ENCODE data around the gene FAM227B.

DNA sequence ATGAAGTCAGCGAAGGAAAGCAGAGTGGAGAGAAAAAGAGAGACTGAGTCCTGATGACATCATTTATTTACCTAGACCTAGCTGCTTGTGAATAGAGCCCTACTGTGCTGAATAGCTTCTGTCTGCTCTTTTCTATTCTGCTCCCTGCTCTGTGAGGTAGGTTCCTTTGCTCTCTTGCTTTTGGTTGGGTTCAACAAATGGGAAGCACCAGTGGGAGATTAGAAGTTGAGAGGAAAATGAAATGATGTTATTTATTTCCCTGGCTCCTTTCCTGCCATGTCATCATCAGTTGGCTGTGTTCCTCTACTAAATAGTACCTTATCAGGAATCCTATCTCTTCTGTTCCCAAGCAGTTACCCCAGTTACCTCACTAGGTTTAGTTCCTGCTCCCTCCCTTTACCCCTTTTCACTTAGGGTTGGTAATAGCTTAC is 23.8 kb upstream of the FAM227B start:
- no peak for TF ChIP-seq EP300 (IDR thresholded peaks at IDR 0.05)
- TF ChIP-seq, protein P1, sequence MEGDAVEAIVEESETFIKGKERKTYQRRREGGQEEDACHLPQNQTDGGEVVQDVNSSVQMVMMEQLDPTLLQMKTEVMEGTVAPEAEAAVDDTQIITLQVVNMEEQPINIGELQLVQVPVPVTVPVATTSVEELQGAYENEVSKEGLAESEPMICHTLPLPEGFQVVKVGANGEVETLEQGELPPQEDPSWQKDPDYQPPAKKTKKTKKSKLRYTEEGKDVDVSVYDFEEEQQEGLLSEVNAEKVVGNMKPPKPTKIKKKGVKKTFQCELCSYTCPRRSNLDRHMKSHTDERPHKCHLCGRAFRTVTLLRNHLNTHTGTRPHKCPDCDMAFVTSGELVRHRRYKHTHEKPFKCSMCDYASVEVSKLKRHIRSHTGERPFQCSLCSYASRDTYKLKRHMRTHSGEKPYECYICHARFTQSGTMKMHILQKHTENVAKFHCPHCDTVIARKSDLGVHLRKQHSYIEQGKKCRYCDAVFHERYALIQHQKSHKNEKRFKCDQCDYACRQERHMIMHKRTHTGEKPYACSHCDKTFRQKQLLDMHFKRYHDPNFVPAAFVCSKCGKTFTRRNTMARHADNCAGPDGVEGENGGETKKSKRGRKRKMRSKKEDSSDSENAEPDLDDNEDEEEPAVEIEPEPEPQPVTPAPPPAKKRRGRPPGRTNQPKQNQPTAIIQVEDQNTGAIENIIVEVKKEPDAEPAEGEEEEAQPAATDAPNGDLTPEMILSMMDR (IDR thresholded peaks at IDR 0.05), result no peak
